ENCODE data around the gene GINM1.

GINM1 gene

DNA sequence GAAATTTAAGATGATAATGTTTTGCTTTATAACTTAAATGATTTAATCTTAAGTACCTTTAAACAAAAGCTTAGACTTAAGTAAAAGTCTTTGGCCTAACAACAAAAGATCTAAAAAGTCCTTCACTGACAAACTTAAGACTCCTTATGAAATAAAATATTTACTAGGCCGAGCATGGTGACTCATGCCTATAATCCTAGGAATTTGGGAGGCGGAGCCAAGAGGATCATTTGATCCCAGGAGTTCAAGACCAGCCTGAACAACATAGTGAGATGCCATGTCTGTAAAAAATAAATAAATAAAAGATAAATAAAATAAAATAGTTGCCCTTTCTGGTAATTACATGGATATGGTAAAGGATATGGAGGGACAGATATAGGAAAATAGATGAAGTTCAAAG is 69.9 kb downstream of the GINM1 start:
- Histone ChIP-seq H2AFZ (ENCODE audit: low read length) (no peak overlapping the region), H4K20me1 (ENCODE audit: insufficient read depth, low read length) (no peaks in the 10 kb centered on the region), H3K9ac (ENCODE audit: low read length) (no peak overlapping the region), H3K4me1 (ENCODE audit: insufficient read depth, low read length, severe bottlenecking) (no peaks in the 10 kb centered on the region), H3K4me3 (ENCODE audit: low read depth, low read length, poor library complexity, severe bottlenecking) (no peak overlapping the region), H3K27me3 (ENCODE audit: insufficient read depth, low read length) (no peaks in the 10 kb centered on the region), H3K27ac (ENCODE audit: low read depth, low read length, poor library complexity, severe bottlenecking) (no peak overlapping the region), H3K79me2 (ENCODE audit: insufficient read depth, low read length) (no peaks in the 10 kb centered on the region), H3F3A (ENCODE audit: insufficient read depth, low read length) (no peaks in the 10 kb centered on the region), H3K9me3 (ENCODE audit: low read length) (no peaks in the 10 kb centered on the region), H3K36me3 (ENCODE audit: insufficient read depth, low read length) (peaks cover 23% of the 10 kb centered on the region), H3K4me2 (ENCODE audit: low read length) (no peak overlapping the region), H3K9me2 (ENCODE audit: low read depth, low read length) (no peaks in the 10 kb centered on the region)
- TF ChIP-seq EZH2 (IDR thresholded peaks at IDR 0.05; ENCODE audit: borderline replicate concordance, low read length) (no peak), CTCF (IDR thresholded peaks at IDR 0.05; ENCODE audit: low read length) (no peak)

All from OCI-LY1 (cell line).